HEK293T (cell line): ENCODE data around the gene ANKRD29.

Source experiments
- ARNT ChIP-seq: fragments of 450-650 bp; IDR thresholded peaks from 2 replicates; pipeline ENCODE4 v1.6.1; 2017; ENCODE audit warnings: mild to moderate bottlenecking
- BHLHE40 ChIP-seq: fragments of 450-650 bp; IDR thresholded peaks from 2 replicates; pipeline ENCODE4 v1.6.1; 2016; ENCODE audit warnings: mild to moderate bottlenecking, moderate library complexity, borderline replicate concordance
- CTBP1 ChIP-seq: fragments of 450-650 bp; IDR thresholded peaks from 2 replicates; pipeline ENCODE4 v1.6.1; 2016; ENCODE audit warnings: borderline replicate concordance
- ELF4 ChIP-seq: fragments of 450-650 bp; IDR thresholded peaks from 2 replicates; pipeline ENCODE4 v1.6.1; 2017; ENCODE audit warnings: antibody characterized with exemption
- FOXA1 ChIP-seq: fragments of 450-650 bp; IDR thresholded peaks from 2 replicates; pipeline ENCODE4 v1.6.1; 2016; ENCODE audit warnings: mild to moderate bottlenecking
- FOXK2 ChIP-seq: fragments of 450-650 bp; IDR thresholded peaks from 2 replicates; pipeline ENCODE4 v1.6.1; 2016; ENCODE audit warnings: mild to moderate bottlenecking
- FOXM1 ChIP-seq: fragments of 450-650 bp; IDR thresholded peaks from 2 replicates; pipeline ENCODE4 v1.6.1; 2017; ENCODE audit warnings: mild to moderate bottlenecking, borderline replicate concordance
- LEF1 ChIP-seq: fragments of 450-650 bp; IDR thresholded peaks from 2 replicates; pipeline ENCODE4 v1.6.1; 2017; ENCODE audit warnings: mild to moderate bottlenecking, borderline replicate concordance
- NFRKB ChIP-seq: fragments of 450-650 bp; IDR thresholded peaks from 2 replicates; pipeline ENCODE4 v1.6.1; 2016; ENCODE audit warnings: mild to moderate bottlenecking, moderate library complexity
- SP1 ChIP-seq: fragments of 450-650 bp; IDR thresholded peaks from 2 replicates; pipeline ENCODE4 v1.6.1; 2017
- SUZ12 ChIP-seq: fragments of 450-650 bp; IDR thresholded peaks from 2 replicates; pipeline ENCODE4 v1.6.1; 2016; ENCODE audit warnings: mild to moderate bottlenecking
- TARDBP ChIP-seq: fragments of 450-650 bp; IDR thresholded peaks from 2 replicates; pipeline ENCODE4 v1.6.1; 2016
- ZNF384 ChIP-seq: fragments of 450-650 bp; IDR thresholded peaks from 2 replicates; pipeline ENCODE4 v1.6.1; 2016
- TF ChIP-seq, protein P1 (sequence below): fragments of 450-650 bp; IDR thresholded peaks from 2 replicates; pipeline ENCODE4 v1.6.1; 2016

DNA sequence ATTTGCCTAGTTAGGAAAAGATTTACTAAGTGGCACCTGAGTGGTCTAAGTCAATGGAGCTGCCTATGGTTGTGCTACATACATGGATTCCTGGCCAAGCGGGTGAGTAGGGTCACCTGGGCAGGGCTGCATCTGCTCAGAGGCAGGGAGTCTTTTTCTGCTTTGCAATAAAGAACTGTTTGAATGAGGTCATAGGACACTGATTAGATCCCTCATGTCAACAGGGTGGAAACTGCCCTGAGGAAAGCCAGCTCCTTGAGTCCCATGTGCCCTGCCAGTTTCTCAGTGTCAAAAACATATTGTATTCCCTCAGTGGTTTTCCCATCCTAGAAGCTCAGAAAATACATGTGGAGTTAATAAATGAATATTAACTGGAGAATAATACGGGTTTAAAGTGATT, 31.1 kb upstream of the ANKRD29 start:
- TF ChIP-seq BHLHE40 (no peak), TARDBP (no peak), ZNF384 (no peak), ELF4 (no peak), CTBP1 (no peak), SP1 (no peak), FOXA1 (no peak), FOXM1 (no peak), NFRKB (no peak), SUZ12 (no peak), ARNT (no peak), LEF1 (no peak), FOXK2 (no peak)
- TF ChIP-seq, protein P1, sequence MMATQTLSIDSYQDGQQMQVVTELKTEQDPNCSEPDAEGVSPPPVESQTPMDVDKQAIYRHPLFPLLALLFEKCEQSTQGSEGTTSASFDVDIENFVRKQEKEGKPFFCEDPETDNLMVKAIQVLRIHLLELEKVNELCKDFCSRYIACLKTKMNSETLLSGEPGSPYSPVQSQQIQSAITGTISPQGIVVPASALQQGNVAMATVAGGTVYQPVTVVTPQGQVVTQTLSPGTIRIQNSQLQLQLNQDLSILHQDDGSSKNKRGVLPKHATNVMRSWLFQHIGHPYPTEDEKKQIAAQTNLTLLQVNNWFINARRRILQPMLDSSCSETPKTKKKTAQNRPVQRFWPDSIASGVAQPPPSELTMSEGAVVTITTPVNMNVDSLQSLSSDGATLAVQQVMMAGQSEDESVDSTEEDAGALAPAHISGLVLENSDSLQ, result no peak
